Stromal cell of bone marrow (primary cell): ENCODE data around the gene OSBPL10.

Experiments used
- DNase-seq: peaks from one replicate; pipeline ENCODE4 v3.0.0-alpha.2; 2012; ENCODE audit warnings: low read depth

OSBPL10 gene

GRCh38 chr3:31743331-31744089 is 237.6 kb downstream of the OSBPL10 start:
- DNase-seq = no peak

GRCh38 chr3:31740397-31740796 is 240.7 kb downstream of the OSBPL10 start:
- no peak for DNase-seq

- DNase-seq = no peak
These were observed 242.7 kb downstream of the OSBPL10 start for GRCh38 chr3:31738412-31738811.

- no peak for DNase-seq
These were observed 245.4 kb downstream of the OSBPL10 start for GRCh38 chr3:31735667-31736066.

- no peak for DNase-seq
These were observed 247.8 kb downstream of the OSBPL10 start for GRCh38 chr3:31733234-31733667.

GRCh38 chr3:31732548-31732947 is 248.5 kb downstream of the OSBPL10 start:
- no peak for DNase-seq

GRCh38 chr3:31729573-31729972 is 251.5 kb downstream of the OSBPL10 start:
- no peak for DNase-seq

- DNase-seq = no peak
These were observed 252.0 kb downstream of the OSBPL10 start for GRCh38 chr3:31729082-31729481.

GRCh38 chr3:31728403-31728802 is 252.7 kb downstream of the OSBPL10 start:
- no peak for DNase-seq

GRCh38 chr3:31725976-31726375 is 255.1 kb downstream of the OSBPL10 start:
- no peak for DNase-seq

- DNase-seq = no peak
These were observed 255.5 kb downstream of the OSBPL10 start for GRCh38 chr3:31725568-31725967.

GRCh38 chr3:31724651-31725050 is 256.4 kb downstream of the OSBPL10 start:
- DNase-seq = peak; percentile 2

- no peak for DNase-seq
These were observed 256.9 kb downstream of the OSBPL10 start for GRCh38 chr3:31724116-31724515.

GRCh38 chr3:31723701-31724100 is 257.4 kb downstream of the OSBPL10 start:
- no peak for DNase-seq

- no peak for DNase-seq
These were observed 259.4 kb downstream of the OSBPL10 start for GRCh38 chr3:31721676-31722075.

- DNase-seq = no peak
These were observed 266.4 kb downstream of the OSBPL10 start for GRCh38 chr3:31714495-31715280.

- DNase-seq = no peak
These were observed 267.2 kb downstream of the OSBPL10 start for GRCh38 chr3:31713816-31714215.

GRCh38 chr3:31710123-31710803 is 270.8 kb downstream of the OSBPL10 start:
- DNase-seq = no peak

- no peak for DNase-seq
These were observed 271.5 kb downstream of the OSBPL10 start for GRCh38 chr3:31709526-31709925.

- no peak for DNase-seq
These were observed 272.1 kb downstream of the OSBPL10 start for GRCh38 chr3:31709005-31709404.

GRCh38 chr3:31707286-31707685 is 273.8 kb downstream of the OSBPL10 start:
- DNase-seq = no peak

GRCh38 chr3:31705736-31706135 is 275.3 kb downstream of the OSBPL10 start:
- DNase-seq = no peak
